ENCODE measurements around the gene DEDD. TPM values are rescaled to one million over a fixed set of nuclear protein-coding genes. Genes with fewer than 3 reads are reported as not detected.

DEDD gene
- total RNA-seq, 1 experiment from 2014 or later: 63.6 TPM

GRCh38 chr1:161171191-161171590 lies 38.7 kb upstream of the DEDD start:
- H3K4me3 ChIP-seq (ENCODE audit: insufficient read depth, low read depth, low read length): no peak overlapping the region
- H3K36me3 ChIP-seq (replicated peaks; ENCODE audit: control insufficient read depth, insufficient read depth, low read length): peaks cover 27% of the 10 kb centered on the region
- DNase-seq: peak; percentile 51
- H3K27me3 ChIP-seq (ENCODE audit: control insufficient read depth, insufficient read depth, low read length): peaks cover 2% of the 10 kb centered on the region; the same call in 1 of the 2 replicates

- H3K4me3 ChIP-seq (ENCODE audit: insufficient read depth, low read depth, low read length): no peak overlapping the region
- H3K36me3 ChIP-seq (replicated peaks; ENCODE audit: control insufficient read depth, insufficient read depth, low read length): peaks cover 31% of the 10 kb centered on the region
- H3K27me3 ChIP-seq (ENCODE audit: control insufficient read depth, insufficient read depth, low read length): peaks cover 2% of the 10 kb centered on the region; the same call in 1 of the 2 replicates
- no peak for DNase-seq
Measured at GRCh38 chr1:161168906-161169305, 36.4 kb upstream of the DEDD start.

- DNase-seq: peak; percentile 79
- Histone ChIP-seq H3K36me3 (replicated peaks; ENCODE audit: control insufficient read depth, insufficient read depth, low read length) (peaks cover 26% of the 10 kb centered on the region), H3K27me3 (ENCODE audit: control insufficient read depth, insufficient read depth, low read length) (peaks cover 2% of the 10 kb centered on the region; the same call in 1 of the 2 replicates)
Measured at GRCh38 chr1:161166669-161167548, 34.4 kb upstream of the DEDD start.

GRCh38 chr1:161165742-161166668 lies 33.5 kb upstream of the DEDD start, which contains the start of gene PPOX:
Gene PPOX, plus strand, starts transcription at chr1:161166426. Its CDS starts 422 bp downstream, at chr1:161166848.
- peak; percentile 95 for DNase-seq
- Histone ChIP-seq H3K36me3 (replicated peaks; ENCODE audit: control insufficient read depth, insufficient read depth, low read length) (peaks cover 26% of the 10 kb centered on the region), H3K4me3 (ENCODE audit: insufficient read depth, low read depth, low read length) (peak within 1 kb of the TSS; percentile 93), H3K27me3 (ENCODE audit: control insufficient read depth, insufficient read depth, low read length) (peaks cover 2% of the 10 kb centered on the region; the same call in 1 of the 2 replicates)

More at GRCh38 chr1:161166669-161167548, 34.4 kb upstream of the DEDD start:
- peak overlapping the region; percentile 93 for H3K4me3 ChIP-seq (ENCODE audit: insufficient read depth, low read depth, low read length)

- Histone ChIP-seq H3K36me3 (replicated peaks; ENCODE audit: control insufficient read depth, insufficient read depth, low read length) (peaks cover 21% of the 10 kb centered on the region), H3K4me3 (ENCODE audit: insufficient read depth, low read depth, low read length) (peak overlapping the region; percentile 93; the same call in 1 of the 2 replicates), H3K27me3 (ENCODE audit: control insufficient read depth, insufficient read depth, low read length) (peaks cover 2% of the 10 kb centered on the region; the same call in 1 of the 2 replicates)
- DNase-seq: no peak
Measured at GRCh38 chr1:161164901-161165610, 32.6 kb upstream of the DEDD start.

GRCh38 chr1:161163793-161164192 lies 31.3 kb upstream of the DEDD start:
- peaks cover 2% of the 10 kb centered on the region; the same call in 1 of the 2 replicates for H3K27me3 ChIP-seq (ENCODE audit: control insufficient read depth, insufficient read depth, low read length)
- no peak for DNase-seq
- no peak overlapping the region for H3K4me3 ChIP-seq (ENCODE audit: insufficient read depth, low read depth, low read length)
- peaks cover 17% of the 10 kb centered on the region for H3K36me3 ChIP-seq (replicated peaks; ENCODE audit: control insufficient read depth, insufficient read depth, low read length)

GRCh38 chr1:161162806-161163205 lies 30.3 kb upstream of the DEDD start:
- Histone ChIP-seq H3K4me3 (ENCODE audit: insufficient read depth, low read depth, low read length) (no peak overlapping the region), H3K36me3 (replicated peaks; ENCODE audit: control insufficient read depth, insufficient read depth, low read length) (peaks cover 17% of the 10 kb centered on the region), H3K27me3 (ENCODE audit: control insufficient read depth, insufficient read depth, low read length) (peaks cover 2% of the 10 kb centered on the region; the same call in 1 of the 2 replicates)
- DNase-seq: no peak

- peaks cover 17% of the 10 kb centered on the region for H3K36me3 ChIP-seq (replicated peaks; ENCODE audit: control insufficient read depth, insufficient read depth, low read length)
- no peaks in the 10 kb centered on the region for H3K27me3 ChIP-seq (ENCODE audit: control insufficient read depth, insufficient read depth, low read length)
- no peak for DNase-seq
- no peak overlapping the region for H3K4me3 ChIP-seq (ENCODE audit: insufficient read depth, low read depth, low read length)
Measured at GRCh38 chr1:161162052-161162451, 29.6 kb upstream of the DEDD start.

GRCh38 chr1:161161652-161162051 lies 29.2 kb upstream of the DEDD start:
- no peak for DNase-seq
- peaks cover 17% of the 10 kb centered on the region for H3K36me3 ChIP-seq (replicated peaks; ENCODE audit: control insufficient read depth, insufficient read depth, low read length)
- no peaks in the 10 kb centered on the region for H3K27me3 ChIP-seq (ENCODE audit: control insufficient read depth, insufficient read depth, low read length)
- no peak overlapping the region for H3K4me3 ChIP-seq (ENCODE audit: insufficient read depth, low read depth, low read length)

GRCh38 chr1:161160671-161161145 lies 28.2 kb upstream of the DEDD start:
- H3K27me3 ChIP-seq (ENCODE audit: control insufficient read depth, insufficient read depth, low read length): no peaks in the 10 kb centered on the region
- no peak overlapping the region for H3K4me3 ChIP-seq (ENCODE audit: insufficient read depth, low read depth, low read length)
- peaks cover 17% of the 10 kb centered on the region for H3K36me3 ChIP-seq (replicated peaks; ENCODE audit: control insufficient read depth, insufficient read depth, low read length)
- DNase-seq: no peak

GRCh38 chr1:161159913-161160243 lies 27.4 kb upstream of the DEDD start:
- Histone ChIP-seq H3K36me3 (replicated peaks; ENCODE audit: control insufficient read depth, insufficient read depth, low read length) (peaks cover 16% of the 10 kb centered on the region), H3K4me3 (ENCODE audit: insufficient read depth, low read depth, low read length) (peak overlapping the region; percentile 91)
- no peak for DNase-seq

GRCh38 chr1:161159087-161159912 lies 26.8 kb upstream of the DEDD start, which contains the start of gene USP21:
Gene USP21, plus strand, starts transcription at chr1:161159500. Its CDS starts 1,141 bp downstream, at chr1:161160641.
- Histone ChIP-seq H3K4me3 (ENCODE audit: insufficient read depth, low read depth, low read length) (peak within 1 kb of the TSS; percentile 91), H3K27me3 (ENCODE audit: control insufficient read depth, insufficient read depth, low read length) (no peaks in the 10 kb centered on the region), H3K36me3 (replicated peaks; ENCODE audit: control insufficient read depth, insufficient read depth, low read length) (peaks cover 12% of the 10 kb centered on the region)
- peak; percentile 98 for DNase-seq

More at GRCh38 chr1:161159913-161160243, 27.4 kb upstream of the DEDD start:
- no peaks in the 10 kb centered on the region for H3K27me3 ChIP-seq (ENCODE audit: control insufficient read depth, insufficient read depth, low read length)
